HG03066 (cell line): ENCODE data around the gene TSN.
A peak's percentile ranks its signal among the peaks of the same experiment; 100 is the strongest.
"Not testable (repeated sequence)": the region's sequence is repeated elsewhere in the genome, so short reads cannot be mapped to it uniquely, and the experiment has no call there.

Experiments
- ATAC-seq: cut with Tn5 transposase; IDR thresholded peaks from one replicate; pipeline ENCODE4 v1.9.1; 2021; ENCODE audit warnings: low read depth; ENCODE audit not compliant: unreplicated experiment

The TSN gene

GRCh38 chr2:121755237-121756111 is at the start of gene TSN:
TSS of gene TSN (plus strand) at chr2:121755651. CDS start at chr2:121755780, 129 bp downstream.
- ATAC-seq = peak; percentile 100

GRCh38 chr2:121705958-121706357 is 49.5 kb upstream of the TSN start:
- ATAC-seq = no peak

GRCh38 chr2:121707344-121707919 is 48.0 kb upstream of the TSN start:
- no peak for ATAC-seq

- no peak for ATAC-seq
Observed at GRCh38 chr2:121707920-121708361, 47.5 kb upstream of the TSN start.

GRCh38 chr2:121709776-121710469 is 45.5 kb upstream of the TSN start:
- no peak for ATAC-seq

- no peak for ATAC-seq
Observed at GRCh38 chr2:121710470-121711170, 44.8 kb upstream of the TSN start.

GRCh38 chr2:121711481-121711880 is 44.0 kb upstream of the TSN start:
- ATAC-seq = not testable (repeated sequence)

- ATAC-seq = no peak
Observed at GRCh38 chr2:121716126-121716525, 39.3 kb upstream of the TSN start.

GRCh38 chr2:121717529-121717928 is 37.9 kb upstream of the TSN start:
- no peak for ATAC-seq

- no peak for ATAC-seq
Observed at GRCh38 chr2:121721926-121722325, 33.5 kb upstream of the TSN start.

GRCh38 chr2:121722479-121722878 is 33.0 kb upstream of the TSN start:
- ATAC-seq = no peak

GRCh38 chr2:121723316-121723715 is 32.1 kb upstream of the TSN start:
- ATAC-seq = no peak

- ATAC-seq = no peak
Observed at GRCh38 chr2:121727332-121727731, 28.1 kb upstream of the TSN start.

- no peak for ATAC-seq
Observed at GRCh38 chr2:121727950-121728349, 27.5 kb upstream of the TSN start.

GRCh38 chr2:121731366-121731765 is 24.1 kb upstream of the TSN start:
- ATAC-seq = no peak

- ATAC-seq = not testable (repeated sequence)
Observed at GRCh38 chr2:121734544-121734943, 20.9 kb upstream of the TSN start.

GRCh38 chr2:121735518-121736074 is 19.9 kb upstream of the TSN start:
- no peak for ATAC-seq

GRCh38 chr2:121736140-121736461 is 19.4 kb upstream of the TSN start:
- no peak for ATAC-seq

- peak; percentile 94 for ATAC-seq
Observed at GRCh38 chr2:121736462-121737336, 18.8 kb upstream of the TSN start, which contains the start of gene NIFK. TSS of gene NIFK (minus strand) at chr2:121736875. CDS start at chr2:121736850, 25 bp downstream.

- no peak for ATAC-seq
Observed at GRCh38 chr2:121740973-121741372, 14.5 kb upstream of the TSN start.
